Right cardiac atrium (tissue), 5 donors: ENCODE measurements around the gene TMEM225B. TPM values are rescaled to one million over a fixed set of nuclear protein-coding genes. Genes with fewer than 3 reads are reported as not detected.
"Not testable (repeated sequence)": the region's sequence is repeated elsewhere in the genome, so short reads cannot be mapped to it uniquely, and the experiment has no call there.

Experiments
- ATAC-seq, 2 donors: fragments of 200-7000 bp; cut with Tn5 transposase; one replicate each; pipeline versions ENCODE4 v1.8.0 to v1.9.1; 2020; ENCODE audit warnings: moderate library complexity in 2 of 2, mild to moderate bottlenecking in 1 of 2
- DNase-seq, 3 donors: peaks; one replicate each; pipeline ENCODE4 v3.0.0-alpha.2; 2020
- H3K27ac ChIP-seq: one replicate; pipeline ENCODE4 v1.5.1; 2013; ENCODE audit warnings: mild to moderate bottlenecking, low read length, control low read depth, moderate library complexity
- H3K27me3 ChIP-seq: one replicate; pipeline ENCODE4 v1.6.1; 2013; ENCODE audit not compliant: control insufficient read depth, insufficient read depth
- H3K4me1 ChIP-seq: one replicate; pipeline ENCODE4 v1.6.1; 2013; ENCODE audit warnings: low read length; ENCODE audit not compliant: control insufficient read depth, insufficient read depth
- H3K4me3 ChIP-seq: one replicate; pipeline ENCODE4 v1.5.1; 2013; ENCODE audit warnings: low read length, control low read depth
- H3K9me3 ChIP-seq: one replicate; pipeline ENCODE4 v1.6.1; 2013; ENCODE audit warnings: low read length; ENCODE audit not compliant: control insufficient read depth
- WGBS: extraction: QIAGEN DNeasy Blood & Tissue Kit; methylation state at CpG from one replicate; pipeline ENCODE4 v1.1.7; 2013; 5-methylcytosine and 5-hydroxymethylcytosine counted together
- intact Hi-C, 4 donors: fragments of 100-400 bp; cut with DNase I; formaldehyde crosslinking; loops; one replicate each; pipeline versions ENCODE4 v1.11.0 to v1.14.0; 2022 to 2023
- long read RNA-seq, 4 donors: library from polyadenylated mRNA; unstranded; transcript quantifications; one replicate each; pipeline ENCODE4 v2.0.0, GENCODE V29; 2020 to 2021
- polyA plus RNA-seq: library from polyadenylated mRNA; stranded (reverse); fragments of 200-250 nt; gene quantifications from one replicate; pipeline ENCODE4 v1.2.3, GENCODE V29; 2013
- total RNA-seq, 4 donors: library from RNA; stranded (reverse); fragmentation: NEBNext Ultra II Directional; extraction: Animal tissue kit (Norgen Biotek cat#: 25700); gene quantifications; one replicate each; pipeline ENCODE4 v1.2.1, GENCODE V29; 2021
- donor health status: healthy with polysubstance abuse.
- donor health status: DM: no; HTN: yes; CAD: no.
- donor health status: DM: no; HTN: no; CAD: no.
- donor health status: DM: no; HTN: yes; CAD: no; lungs with severe emphysema.
- donor health status: DM: yes; HTN: yes; CAD: no.

The TMEM225B gene
- total RNA-seq (under 1 TPM; 0.21 to 0.40 (median 0.37) TPM), polyA plus RNA-seq (0.41 TPM)
- long read RNA-seq, donor 1, result 0 reads
- long read RNA-seq, donor 2, result 0 reads
- long read RNA-seq, donor 3, result 0 reads
- long read RNA-seq, donor 4, result 0 reads

- no peaks in the 10 kb centered on the region for H3K27me3 ChIP-seq
- H3K4me3 ChIP-seq, result no peak within 1 kb of the TSS
- H3K27ac ChIP-seq, result no peak within 1 kb of the TSS
- no peaks in the 10 kb centered on the region for H3K9me3 ChIP-seq
- H3K4me1 ChIP-seq, result no peaks in the 10 kb centered on the region
- WGBS, result 58% methylated on average over 34 of the region's 34 CpGs
- intact Hi-C loops, result no loop called here
- ATAC-seq (peak; percentile 40 to 41), DNase-seq (no peak)
Observed at GRCh38 chr7:99597762-99598501, at the start of gene TMEM225B. Gene TMEM225B, plus strand, starts transcription at chr7:99598267. Its CDS starts 6,122 bp downstream, at chr7:99604389.

GRCh38 chr7:99549545-99549944, 48.5 kb upstream of the TMEM225B start:
- ATAC-seq, H3K27ac ChIP-seq, H3K27me3 ChIP-seq, H3K4me1 ChIP-seq, DNase-seq, H3K9me3 ChIP-seq, H3K4me3 ChIP-seq, intact Hi-C loops: not testable (repeated sequence)
- 94% methylated on average over 1 of the region's 2 CpGs for WGBS

- Histone ChIP-seq H3K9me3 (no peaks in the 10 kb centered on the region), H3K4me1 (no peaks in the 10 kb centered on the region), H3K27me3 (no peaks in the 10 kb centered on the region), H3K27ac (peak overlapping the region; percentile 94), H3K4me3 (peak overlapping the region; percentile 92)
- peak; percentile 5 to 6 for ATAC-seq
- intact Hi-C loops, result loop anchor here in 1 of 4 donors (10.0 kb wide), 1 partner anchor 47 kb away; the partner anchor contains the start of genes ZKSCAN5 and ZNF394
- DNase-seq, result no peak
- WGBS, result 10% methylated on average over 15 of the region's 15 CpGs
Observed at GRCh38 chr7:99551334-99551733, 46.7 kb upstream of the TMEM225B start.

GRCh38 chr7:99551767-99552463, 46.2 kb upstream of the TMEM225B start, which contains the start of gene FAM200A:
Gene FAM200A, minus strand, starts transcription at chr7:99552114. Its CDS starts 3,707 bp downstream, at chr7:99548407.
- DNase-seq, result peak; percentile 92 to 96 (median 95)
- Histone ChIP-seq H3K4me1 (no peaks in the 10 kb centered on the region), H3K27me3 (no peaks in the 10 kb centered on the region), H3K4me3 (peak within 1 kb of the TSS; percentile 92), H3K9me3 (no peaks in the 10 kb centered on the region), H3K27ac (peak within 1 kb of the TSS; percentile 94)
- ATAC-seq, result peak; percentile 99
- intact Hi-C loops, result loop anchor here in 1 of 4 donors (10.0 kb wide), 1 partner anchor 47 kb away; the partner anchor contains the start of genes ZKSCAN5 and ZNF394
- WGBS, result under 1% methylated on average over 37 of the region's 37 CpGs

GRCh38 chr7:99553039-99553438, 45.0 kb upstream of the TMEM225B start:
- no peak overlapping the region for H3K4me3 ChIP-seq
- intact Hi-C loops, result loop anchor here in 1 of 4 donors (10.0 kb wide), 1 partner anchor 48 kb away; the partner anchor contains the start of genes ZKSCAN5 and ZNF394
- WGBS, result 90% methylated on average over 4 of the region's 4 CpGs
- DNase-seq (no peak), ATAC-seq (no peak)
- H3K27ac ChIP-seq, result no peak overlapping the region
- H3K27me3 ChIP-seq, result no peaks in the 10 kb centered on the region
- H3K4me1 ChIP-seq, result no peaks in the 10 kb centered on the region
- no peaks in the 10 kb centered on the region for H3K9me3 ChIP-seq

- Histone ChIP-seq H3K9me3 (no peaks in the 10 kb centered on the region), H3K4me3 (no peak overlapping the region), H3K27me3 (no peaks in the 10 kb centered on the region), H3K27ac (no peak overlapping the region), H3K4me1 (peaks cover 2% of the 10 kb centered on the region)
- DNase-seq (no peak), ATAC-seq (no peak)
- intact Hi-C loops, result loop anchor here in 1 of 4 donors (10.0 kb wide), 1 partner anchor 50 kb away; the partner anchor contains the start of genes ZKSCAN5 and ZNF394
- WGBS, result 75% methylated on average over 2 of the region's 2 CpGs
Observed at GRCh38 chr7:99554939-99555338, 43.1 kb upstream of the TMEM225B start.

- H3K4me3 ChIP-seq, result peak overlapping the region; percentile 54
- no peak overlapping the region for H3K27ac ChIP-seq
- H3K9me3 ChIP-seq, result no peaks in the 10 kb centered on the region
- no peak for ATAC-seq
- intact Hi-C loops, result loop anchor here in 1 of 4 donors (10.0 kb wide), 1 partner anchor 52 kb away; the partner anchor contains the start of genes ZKSCAN5 and ZNF394
- peaks cover 2% of the 10 kb centered on the region for H3K4me1 ChIP-seq
- H3K27me3 ChIP-seq, result no peaks in the 10 kb centered on the region
- 76% methylated on average over 4 of the region's 4 CpGs for WGBS
- no peak for DNase-seq
Observed at GRCh38 chr7:99557196-99557607, 40.9 kb upstream of the TMEM225B start.

GRCh38 chr7:99557940-99558305, 40.1 kb upstream of the TMEM225B start:
- Histone ChIP-seq H3K4me1 (peaks cover 2% of the 10 kb centered on the region), H3K4me3 (peak overlapping the region; percentile 54), H3K27me3 (no peaks in the 10 kb centered on the region), H3K27ac (peak overlapping the region; percentile 88), H3K9me3 (no peaks in the 10 kb centered on the region)
- intact Hi-C loops, result loop anchor here in 1 of 4 donors (10.0 kb wide), 1 partner anchor 53 kb away; the partner anchor contains the start of genes ZKSCAN5 and ZNF394
- ATAC-seq (no peak), DNase-seq (no peak)
- WGBS, result under 1% methylated on average over 17 of the region's 17 CpGs

- DNase-seq, result peak; percentile 92 to 96 (median 96)
- Histone ChIP-seq H3K4me3 (peak within 1 kb of the TSS; percentile 54), H3K27me3 (no peaks in the 10 kb centered on the region), H3K9me3 (no peaks in the 10 kb centered on the region), H3K27ac (peak within 1 kb of the TSS; percentile 88), H3K4me1 (peaks cover 2% of the 10 kb centered on the region)
- intact Hi-C loops, result loop anchor here in 1 of 4 donors (10.0 kb wide), 1 partner anchor 54 kb away; the partner anchor contains the start of genes ZKSCAN5 and ZNF394
- peak; percentile 95 to 98 for ATAC-seq
- under 1% methylated on average over 73 of the region's 73 CpGs for WGBS
Observed at GRCh38 chr7:99558306-99559174, 39.5 kb upstream of the TMEM225B start, which contains the start of gene ZNF655. Gene ZNF655, plus strand, starts transcription at chr7:99558642. Its CDS starts 1,918 bp downstream, at chr7:99560560.
